ENCODE data around the gene OR5K4. TPM values are rescaled to one million over a fixed set of nuclear protein-coding genes. Genes with fewer than 3 reads are reported as not detected.

The OR5K4 gene
- total RNA-seq, 1 donor from 2014 or later: not detected

- H3K4me3 Mint-ChIP-seq (ENCODE audit: unreplicated experiment): no peak overlapping the region
- H3K4me1 Mint-ChIP-seq (ENCODE audit: unreplicated experiment): no peaks in the 10 kb centered on the region
- no peaks in the 10 kb centered on the region for H3K9me3 Mint-ChIP-seq (ENCODE audit: unreplicated experiment)
- peaks cover 3% of the 10 kb centered on the region for H3K27me3 Mint-ChIP-seq (ENCODE audit: unreplicated experiment)
- no peaks in the 10 kb centered on the region for H3K36me3 Mint-ChIP-seq (ENCODE audit: low read depth, unreplicated experiment)
- DNase-seq (ENCODE audit: low spot score): no peak
- no peak for TF ChIP-seq CTCF (IDR thresholded peaks at IDR 0.05; ENCODE audit: unreplicated experiment)
- no peak overlapping the region for H3K27ac Mint-ChIP-seq (ENCODE audit: unreplicated experiment)
Observed at GRCh38 chr3:98333989-98334606, 19.6 kb upstream of the OR5K4 start.

- Mint-ChIP-seq H3K4me1 (ENCODE audit: unreplicated experiment) (no peaks in the 10 kb centered on the region), H3K4me3 (ENCODE audit: unreplicated experiment) (no peak overlapping the region), H3K27me3 (ENCODE audit: unreplicated experiment) (peaks cover 1% of the 10 kb centered on the region), H3K27ac (ENCODE audit: unreplicated experiment) (no peak overlapping the region), H3K9me3 (ENCODE audit: unreplicated experiment) (no peaks in the 10 kb centered on the region), H3K36me3 (ENCODE audit: low read depth, unreplicated experiment) (no peaks in the 10 kb centered on the region)
- DNase-seq (ENCODE audit: low spot score): no peak
- TF ChIP-seq CTCF (IDR thresholded peaks at IDR 0.05; ENCODE audit: unreplicated experiment): no peak
Observed at GRCh38 chr3:98339031-98339430, 14.6 kb upstream of the OR5K4 start.

GRCh38 chr3:98341758-98342157 is 11.9 kb upstream of the OR5K4 start:
- DNase-seq (ENCODE audit: low spot score): no peak
- H3K4me3 Mint-ChIP-seq (ENCODE audit: unreplicated experiment): no peak overlapping the region
- no peaks in the 10 kb centered on the region for H3K36me3 Mint-ChIP-seq (ENCODE audit: low read depth, unreplicated experiment)
- no peaks in the 10 kb centered on the region for H3K4me1 Mint-ChIP-seq (ENCODE audit: unreplicated experiment)
- H3K9me3 Mint-ChIP-seq (ENCODE audit: unreplicated experiment): no peaks in the 10 kb centered on the region
- H3K27ac Mint-ChIP-seq (ENCODE audit: unreplicated experiment): no peak overlapping the region
- H3K27me3 Mint-ChIP-seq (ENCODE audit: unreplicated experiment): peaks cover 1% of the 10 kb centered on the region
- TF ChIP-seq CTCF (IDR thresholded peaks at IDR 0.05; ENCODE audit: unreplicated experiment): no peak

GRCh38 chr3:98343647-98344507 is 9.8 kb upstream of the OR5K4 start:
- Mint-ChIP-seq H3K4me3 (ENCODE audit: unreplicated experiment) (no peak overlapping the region), H3K4me1 (ENCODE audit: unreplicated experiment) (no peaks in the 10 kb centered on the region), H3K36me3 (ENCODE audit: low read depth, unreplicated experiment) (no peaks in the 10 kb centered on the region), H3K27ac (ENCODE audit: unreplicated experiment) (no peak overlapping the region), H3K9me3 (ENCODE audit: unreplicated experiment) (no peaks in the 10 kb centered on the region), H3K27me3 (ENCODE audit: unreplicated experiment) (peaks cover 1% of the 10 kb centered on the region)
- TF ChIP-seq CTCF (IDR thresholded peaks at IDR 0.05; ENCODE audit: unreplicated experiment): peak; percentile 77
- DNase-seq (ENCODE audit: low spot score): peak; percentile 66

GRCh38 chr3:98350082-98350481 is 3.6 kb upstream of the OR5K4 start:
- TF ChIP-seq CTCF (IDR thresholded peaks at IDR 0.05; ENCODE audit: unreplicated experiment): no peak
- H3K27me3 Mint-ChIP-seq (ENCODE audit: unreplicated experiment): no peaks in the 10 kb centered on the region
- H3K27ac Mint-ChIP-seq (ENCODE audit: unreplicated experiment): no peak overlapping the region
- DNase-seq (ENCODE audit: low spot score): no peak
- H3K4me1 Mint-ChIP-seq (ENCODE audit: unreplicated experiment): no peaks in the 10 kb centered on the region
- H3K9me3 Mint-ChIP-seq (ENCODE audit: unreplicated experiment): no peaks in the 10 kb centered on the region
- no peaks in the 10 kb centered on the region for H3K36me3 Mint-ChIP-seq (ENCODE audit: low read depth, unreplicated experiment)
- H3K4me3 Mint-ChIP-seq (ENCODE audit: unreplicated experiment): no peak overlapping the region
